Measurements from ENCODE around the gene GTPBP4.

GTPBP4 gene

DNA sequence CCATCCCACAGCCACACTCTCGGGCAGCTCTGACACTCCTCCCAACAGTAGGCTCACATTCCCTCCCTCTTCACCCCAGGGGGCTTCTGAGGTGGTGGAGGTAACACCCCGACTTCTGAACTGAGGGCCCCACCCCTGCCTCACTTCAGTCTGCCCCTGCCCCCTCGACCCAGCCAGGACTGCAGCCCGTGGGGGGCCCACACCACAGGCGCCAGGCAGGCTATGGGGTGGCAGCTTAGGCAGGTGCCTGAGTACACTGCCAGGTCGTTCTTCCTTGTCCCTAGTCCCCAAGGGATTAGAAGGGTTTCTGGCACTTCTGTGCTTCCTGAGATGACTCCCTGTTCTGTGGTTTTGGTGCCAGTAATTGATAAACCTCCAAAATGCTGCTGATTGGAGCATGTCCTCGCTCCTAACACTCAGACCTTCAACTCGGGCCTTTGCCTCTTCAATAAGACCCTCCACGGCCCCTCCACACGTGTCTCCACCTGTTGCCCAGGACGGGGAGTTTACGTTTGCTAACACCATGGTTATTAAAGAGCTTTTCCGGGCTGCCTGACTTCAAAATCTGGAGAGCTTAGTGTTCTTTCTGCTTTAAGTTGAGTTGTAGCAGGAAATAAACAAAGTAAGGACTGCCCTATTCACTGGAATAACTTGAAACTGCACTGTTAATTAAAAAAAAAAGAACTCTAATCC is 33.0 kb upstream of the GTPBP4 start:
- CTCF ChIA-PET: no interaction called here

DNA sequence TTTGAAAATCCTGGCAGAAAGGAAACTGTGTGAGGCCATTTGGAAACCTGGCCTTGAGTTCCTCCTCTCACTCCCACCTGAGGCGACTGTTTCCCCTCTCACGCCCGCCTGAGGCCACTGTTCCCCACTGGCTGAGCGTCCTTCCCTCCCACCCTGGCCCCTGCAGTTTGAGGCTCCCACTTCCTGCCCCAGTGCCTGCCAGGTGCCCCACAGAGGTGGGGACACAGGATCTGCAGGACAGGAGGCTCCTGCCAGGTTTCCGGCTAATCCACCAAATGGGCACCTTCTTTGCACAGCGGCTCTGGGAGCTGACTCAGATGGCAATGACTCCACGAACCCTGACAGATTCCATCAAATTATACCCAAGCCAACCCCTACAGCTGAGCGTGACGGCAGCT is 32.4 kb upstream of the GTPBP4 start:
- TF ChIP-seq, protein P1, sequence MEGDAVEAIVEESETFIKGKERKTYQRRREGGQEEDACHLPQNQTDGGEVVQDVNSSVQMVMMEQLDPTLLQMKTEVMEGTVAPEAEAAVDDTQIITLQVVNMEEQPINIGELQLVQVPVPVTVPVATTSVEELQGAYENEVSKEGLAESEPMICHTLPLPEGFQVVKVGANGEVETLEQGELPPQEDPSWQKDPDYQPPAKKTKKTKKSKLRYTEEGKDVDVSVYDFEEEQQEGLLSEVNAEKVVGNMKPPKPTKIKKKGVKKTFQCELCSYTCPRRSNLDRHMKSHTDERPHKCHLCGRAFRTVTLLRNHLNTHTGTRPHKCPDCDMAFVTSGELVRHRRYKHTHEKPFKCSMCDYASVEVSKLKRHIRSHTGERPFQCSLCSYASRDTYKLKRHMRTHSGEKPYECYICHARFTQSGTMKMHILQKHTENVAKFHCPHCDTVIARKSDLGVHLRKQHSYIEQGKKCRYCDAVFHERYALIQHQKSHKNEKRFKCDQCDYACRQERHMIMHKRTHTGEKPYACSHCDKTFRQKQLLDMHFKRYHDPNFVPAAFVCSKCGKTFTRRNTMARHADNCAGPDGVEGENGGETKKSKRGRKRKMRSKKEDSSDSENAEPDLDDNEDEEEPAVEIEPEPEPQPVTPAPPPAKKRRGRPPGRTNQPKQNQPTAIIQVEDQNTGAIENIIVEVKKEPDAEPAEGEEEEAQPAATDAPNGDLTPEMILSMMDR (IDR thresholded peaks at IDR 0.05; ENCODE audit: insufficient read depth, low read length, missing control alignments): no peak
- H3K4me3 ChIP-seq (ENCODE audit: low read depth, low read length): no peak overlapping the region
- ChIA-PET CTCF (no interaction called here), POLR2A (no interaction called here)
- DNase-seq (ENCODE audit: low read depth, low spot score): no peak

More for the DNA sequence above, 33.0 kb upstream of the GTPBP4 start:
- POLR2A ChIA-PET: no interaction called here
- TF ChIP-seq, protein P1 (IDR thresholded peaks at IDR 0.05; ENCODE audit: insufficient read depth, low read length, missing control alignments): no peak
- no peak for DNase-seq (ENCODE audit: low read depth, low spot score)
- H3K4me3 ChIP-seq (ENCODE audit: low read depth, low read length): no peak overlapping the region

DNA sequence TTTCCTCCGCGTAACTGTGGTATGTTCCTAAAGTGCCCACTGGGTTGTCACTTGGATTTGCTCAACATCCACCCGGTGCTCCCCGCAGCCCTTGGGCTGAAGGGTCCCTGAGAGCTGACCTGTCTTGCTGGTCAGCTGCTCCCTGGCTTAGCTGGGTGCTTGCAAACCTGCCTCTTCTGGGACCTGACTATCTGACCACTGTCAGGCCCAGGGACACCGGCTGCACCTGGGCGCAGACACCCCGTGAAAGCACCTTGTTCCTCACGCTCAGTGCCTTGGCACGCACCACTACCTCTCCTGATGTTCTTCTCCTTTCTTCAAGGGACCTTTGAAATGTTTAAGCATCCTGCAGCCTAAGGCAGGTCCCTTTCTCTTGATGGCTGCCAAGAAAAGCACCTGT is 30.1 kb upstream of the GTPBP4 start:
- POLR2A ChIA-PET: no interaction called here
- H3K4me3 ChIP-seq (ENCODE audit: low read depth, low read length): no peak overlapping the region
- CTCF ChIA-PET: interaction anchor here (1.3 kb wide), 1 partner anchor 9 kb away, joined by 4 read pairs; no protein-coding TSS in a partner anchor
- TF ChIP-seq, protein P1 (IDR thresholded peaks at IDR 0.05; ENCODE audit: insufficient read depth, low read length, missing control alignments): no peak
- DNase-seq (ENCODE audit: low read depth, low spot score): no peak

DNA sequence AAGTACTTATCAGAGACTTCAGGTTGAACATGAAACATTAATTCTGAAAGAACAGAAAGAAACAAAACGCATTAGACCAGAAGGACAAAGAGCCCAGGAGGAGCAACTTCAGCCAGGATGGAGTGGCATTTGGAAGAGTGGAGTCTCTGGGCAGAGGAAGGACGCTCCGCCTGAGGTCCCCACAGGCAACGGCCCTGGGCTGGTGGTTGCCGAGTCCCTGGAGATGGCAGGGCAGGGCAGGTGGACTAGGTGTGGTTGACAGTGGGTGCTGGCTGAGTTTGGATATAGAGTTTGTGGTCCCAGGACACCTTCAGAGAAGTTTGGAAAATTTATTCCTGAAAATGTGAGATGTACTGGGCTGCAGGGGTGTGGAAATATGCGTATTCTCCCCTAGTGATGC is 29.4 kb upstream of the GTPBP4 start:
- H3K4me3 ChIP-seq (ENCODE audit: low read depth, low read length): no peak overlapping the region
- POLR2A ChIA-PET: no interaction called here
- CTCF ChIA-PET: no interaction called here
- TF ChIP-seq, protein P1 (IDR thresholded peaks at IDR 0.05; ENCODE audit: insufficient read depth, low read length, missing control alignments): no peak
- DNase-seq (ENCODE audit: low read depth, low spot score): no peak

DNA sequence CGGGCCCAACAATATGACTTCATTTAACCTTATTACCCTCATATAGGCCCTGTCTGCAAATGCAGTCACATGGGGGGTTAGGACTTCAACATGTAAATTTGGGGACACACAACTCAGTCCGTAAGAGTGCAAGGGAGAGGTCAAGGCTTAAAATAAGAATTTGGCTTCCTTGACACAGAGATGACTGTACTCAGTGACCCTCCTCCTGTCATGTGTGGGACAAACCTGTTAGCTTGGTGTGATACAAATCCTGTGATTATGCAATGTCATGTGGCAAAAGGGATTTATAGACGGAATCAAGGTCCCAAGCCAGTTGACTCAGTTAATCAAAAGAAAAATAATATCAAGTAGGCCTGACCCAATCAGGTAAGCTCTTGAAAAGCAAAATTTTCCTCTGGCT is 25.9 kb upstream of the GTPBP4 start:
- TF ChIP-seq, protein P1 (IDR thresholded peaks at IDR 0.05; ENCODE audit: insufficient read depth, low read length, missing control alignments): no peak
- POLR2A ChIA-PET: no interaction called here

DNA sequence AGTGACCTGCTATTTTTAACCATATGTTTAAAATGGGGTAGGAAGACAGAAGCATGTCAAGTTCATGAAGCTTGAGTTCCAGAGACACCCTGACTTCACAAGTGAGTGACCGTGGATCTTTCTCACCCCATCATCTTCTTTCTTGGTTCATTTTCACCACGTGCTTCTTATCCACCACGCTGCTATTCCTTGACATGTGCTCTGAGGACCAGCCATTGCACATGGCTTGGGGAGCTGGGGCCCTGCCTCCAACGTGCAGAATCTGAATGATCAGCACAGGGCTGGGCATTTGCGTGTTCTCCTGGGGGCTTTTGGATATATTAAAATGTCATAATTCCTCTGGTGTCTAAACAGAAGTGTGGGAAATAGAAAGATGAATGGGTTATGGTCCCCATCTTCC is 25.0 kb upstream of the GTPBP4 start:
- DNase-seq (ENCODE audit: low read depth, low spot score): no peak
- TF ChIP-seq, protein P1 (IDR thresholded peaks at IDR 0.05; ENCODE audit: insufficient read depth, low read length, missing control alignments): no peak
- CTCF ChIA-PET: no interaction called here
- H3K4me3 ChIP-seq (ENCODE audit: low read depth, low read length): no peak overlapping the region
- POLR2A ChIA-PET: no interaction called here

More for the DNA sequence above, 25.9 kb upstream of the GTPBP4 start:
- no peak for DNase-seq (ENCODE audit: low read depth, low spot score)
- CTCF ChIA-PET: no interaction called here
- H3K4me3 ChIP-seq (ENCODE audit: low read depth, low read length): no peak overlapping the region

All from AG04449 (cell line).